ENCODE measurements around the gene DUOX1.

Gene DUOX1

GRCh38 chr15:45144775-45145174 lies 15.0 kb downstream of the DUOX1 start:
- no peak for DNase-seq

GRCh38 chr15:45146405-45146804 lies 16.6 kb downstream of the DUOX1 start:
- no peak for DNase-seq

- no peak for DNase-seq
Measured at GRCh38 chr15:45147606-45148005, 17.8 kb downstream of the DUOX1 start.

- DNase-seq: no peak
Measured at GRCh38 chr15:45148076-45149059, 18.6 kb downstream of the DUOX1 start.

- DNase-seq: no peak
Measured at GRCh38 chr15:45149060-45149459, 19.3 kb downstream of the DUOX1 start.

- no peak for DNase-seq
Measured at GRCh38 chr15:45150481-45150880, 20.7 kb downstream of the DUOX1 start.

- DNase-seq: no peak
Measured at GRCh38 chr15:45150997-45151396, 21.2 kb downstream of the DUOX1 start.

GRCh38 chr15:45151998-45152828 lies 22.4 kb downstream of the DUOX1 start:
- no peak for DNase-seq

GRCh38 chr15:45155739-45156138 lies 25.9 kb downstream of the DUOX1 start:
- no peak for DNase-seq

GRCh38 chr15:45156744-45157455 lies 27.1 kb downstream of the DUOX1 start:
- DNase-seq: no peak

GRCh38 chr15:45157974-45158373 lies 28.2 kb downstream of the DUOX1 start:
- DNase-seq: no peak

- DNase-seq: no peak
Measured at GRCh38 chr15:45161666-45162065, 31.9 kb downstream of the DUOX1 start.

- peak; percentile 72 for DNase-seq
Measured at GRCh38 chr15:45162771-45163507, 33.1 kb downstream of the DUOX1 start.

- no peak for DNase-seq
Measured at GRCh38 chr15:45163508-45163856, 33.7 kb downstream of the DUOX1 start.

GRCh38 chr15:45164914-45165313 lies 35.1 kb downstream of the DUOX1 start:
- no peak for DNase-seq

- no peak for DNase-seq
Measured at GRCh38 chr15:45165536-45165935, 35.7 kb downstream of the DUOX1 start.

- peak; percentile 91 for DNase-seq
Measured at GRCh38 chr15:45166834-45167630, 37.2 kb downstream of the DUOX1 start.

- no peak for DNase-seq
Measured at GRCh38 chr15:45167631-45168205, 37.9 kb downstream of the DUOX1 start.

- no peak for DNase-seq
Measured at GRCh38 chr15:45168286-45168685, 38.5 kb downstream of the DUOX1 start.

GRCh38 chr15:45168751-45169551 lies 39.2 kb downstream of the DUOX1 start:
- DNase-seq: no peak
